Fibroblast of lung (primary cell): ENCODE measurements around the gene LCE1E. TPM values are rescaled to one million over a fixed set of nuclear protein-coding genes. Genes with fewer than 3 reads are reported as not detected.

Source experiments
- DNase-seq, 2 donors: peaks; one replicate each; pipeline versions ENCODE4 v3.0.0 to v3.0.0-alpha.2; 2010; ENCODE audit warnings: low read depth in 2 of 2
- H2AFZ ChIP-seq: 2 replicates; pipeline ENCODE4 v1.5.1; 2012; ENCODE audit warnings: low read length, control low read depth, inconsistent platforms
- H3K27ac ChIP-seq: 2 replicates; pipeline ENCODE4 v1.5.1; 2011; ENCODE audit warnings: low read length, control low read depth; ENCODE audit not compliant: insufficient read depth
- H3K27me3 ChIP-seq: 2 replicates; pipeline ENCODE4 v1.5.1; 2011; ENCODE audit warnings: mild to moderate bottlenecking, low read length; ENCODE audit not compliant: control insufficient read depth, insufficient read depth
- H3K36me3 ChIP-seq: 2 replicates; pipeline ENCODE4 v1.5.1; 2011; ENCODE audit warnings: low read length; ENCODE audit not compliant: control insufficient read depth, insufficient read depth
- H3K4me1 ChIP-seq: 2 replicates; pipeline ENCODE4 v1.5.1; 2011; ENCODE audit warnings: low read length; ENCODE audit not compliant: control insufficient read depth, insufficient read depth; ENCODE audit errors: extremely low read depth
- H3K4me2 ChIP-seq: 2 replicates; pipeline ENCODE4 v1.5.1; 2011; ENCODE audit warnings: low read length, control low read depth; ENCODE audit not compliant: insufficient read depth; ENCODE audit errors: extremely low read depth
- H3K4me3 ChIP-seq, 4 experiments: fragments of 200-600 bp in 1 of 4; sonication (generic) in 1 of 4; replicated peaks in 1 of 4; 2 replicates each; pipeline ENCODE4 v1.5.1; 2011 to 2016; ENCODE audit warnings: low read length in 4 of 4, low read depth in 3 of 4, mild to moderate bottlenecking in 3 of 4, control low read depth in 2 of 4, inconsistent platforms in 1 of 4, mixed read lengths in 1 of 4; ENCODE audit not compliant: insufficient read depth in 1 of 4; ENCODE audit errors: control extremely low read depth in 1 of 4
- H3K79me2 ChIP-seq: 2 replicates; pipeline ENCODE4 v1.5.1; 2012; ENCODE audit warnings: mild to moderate bottlenecking, low read length, inconsistent platforms; ENCODE audit not compliant: control insufficient read depth, insufficient read depth
- H3K9ac ChIP-seq: 2 replicates; pipeline ENCODE4 v1.5.1; 2011; ENCODE audit warnings: mild to moderate bottlenecking, low read length, control low read depth; ENCODE audit not compliant: insufficient read depth
- H3K9me3 ChIP-seq: 2 replicates; pipeline ENCODE4 v1.5.1; 2012; ENCODE audit warnings: low read depth, low read length; ENCODE audit not compliant: control insufficient read depth, insufficient read depth
- H4K20me1 ChIP-seq: 2 replicates; pipeline ENCODE4 v1.5.1; 2011; ENCODE audit warnings: low read length; ENCODE audit not compliant: control insufficient read depth, insufficient read depth; ENCODE audit errors: extremely low read depth
- CTCF ChIP-seq, 2 donors: IDR thresholded peaks in 1 of 2; conservative IDR thresholded peaks in 1 of 2; 1 replicate in 1 of 2; 2 replicates in 1 of 2; pipeline ENCODE4 v1.5.1; 2011 to 2012; ENCODE audit warnings: low read length in 2 of 2, control low read depth in 1 of 2, inconsistent platforms in 1 of 2, low read depth in 1 of 2, mild to moderate bottlenecking in 1 of 2
- EZH2 ChIP-seq: IDR thresholded peaks from 2 replicates; pipeline ENCODE4 v1.5.1; 2012; ENCODE audit warnings: low read length, control low read depth, mild to moderate bottlenecking; ENCODE audit errors: missing control alignments
- polyA plus RNA-seq, 2 donors: library from polyadenylated mRNA; depleted of rRNA in 1 of 2; stranded (reverse) in 1 of 2; unstranded in 1 of 2; fragments of >200 nt; gene quantifications; 2 replicates each; pipeline ENCODE4 v1.2.1, GENCODE V29; 2011 to 2012; ENCODE audit warnings: missing spikeins in 1 of 2
- total RNA-seq: library from RNA; depleted of rRNA; stranded (reverse); fragments of >200 nt; gene quantifications from 2 replicates; pipeline ENCODE4 v1.2.1, GENCODE V29; 2014

Gene LCE1E
- total and polyA plus RNA-seq, 2 donors (not counting 1 experiment from before 2014, with no cell fraction given) = 0.14 TPM; not detected in 1

GRCh38 chr1:152758636-152759035 lies 27.4 kb upstream of the LCE1E start:
- H3K79me2 ChIP-seq = no peaks in the 10 kb centered on the region
- no peak overlapping the region for H3K4me2 ChIP-seq
- H3K4me3 ChIP-seq = no peak overlapping the region
- DNase-seq = no peak
- no peaks in the 10 kb centered on the region for H4K20me1 ChIP-seq
- no peaks in the 10 kb centered on the region for H3K36me3 ChIP-seq
- no peaks in the 10 kb centered on the region for H3K27me3 ChIP-seq
- no peak overlapping the region for H2AFZ ChIP-seq
- H3K9ac ChIP-seq = no peak overlapping the region
- no peak overlapping the region for H3K27ac ChIP-seq
- peaks cover under 1% of the 10 kb centered on the region for H3K4me1 ChIP-seq
- TF ChIP-seq EZH2 = no peak
- TF ChIP-seq CTCF (conservative IDR thresholded peaks at IDR 0.05 in 1 of 2, IDR thresholded peaks at IDR 0.05 in 1 of 2; ENCODE audit: low read depth in 1 of 2, low read length in 2 of 2) = no peak
- H3K9me3 ChIP-seq = no peaks in the 10 kb centered on the region

- Histone ChIP-seq H3K79me2 (no peaks in the 10 kb centered on the region), H3K27me3 (no peaks in the 10 kb centered on the region), H3K9me3 (no peaks in the 10 kb centered on the region), H3K4me3 (no peak overlapping the region), H3K9ac (no peak overlapping the region), H4K20me1 (no peaks in the 10 kb centered on the region), H3K27ac (no peak overlapping the region), H2AFZ (no peak overlapping the region), H3K36me3 (no peaks in the 10 kb centered on the region), H3K4me1 (no peaks in the 10 kb centered on the region), H3K4me2 (no peak overlapping the region)
- no peak for DNase-seq
- TF ChIP-seq EZH2 (no peak), CTCF (conservative IDR thresholded peaks at IDR 0.05 in 1 of 2, IDR thresholded peaks at IDR 0.05 in 1 of 2; ENCODE audit: low read depth in 1 of 2, low read length in 2 of 2) (no peak)
Observed at GRCh38 chr1:152759453-152760173, 26.4 kb upstream of the LCE1E start.

GRCh38 chr1:152760551-152761190 lies 25.4 kb upstream of the LCE1E start:
- TF ChIP-seq EZH2 = no peak
- TF ChIP-seq CTCF (conservative IDR thresholded peaks at IDR 0.05 in 1 of 2, IDR thresholded peaks at IDR 0.05 in 1 of 2; ENCODE audit: low read depth in 1 of 2, low read length in 2 of 2) = no peak

More at GRCh38 chr1:152760551-152761190, 25.4 kb upstream of the LCE1E start:
- Histone ChIP-seq H2AFZ (no peak overlapping the region), H3K4me3 (no peak overlapping the region), H3K27me3 (no peaks in the 10 kb centered on the region), H3K36me3 (no peaks in the 10 kb centered on the region), H3K9me3 (no peaks in the 10 kb centered on the region), H3K4me2 (no peak overlapping the region), H3K9ac (no peak overlapping the region), H3K79me2 (no peaks in the 10 kb centered on the region), H4K20me1 (no peaks in the 10 kb centered on the region), H3K27ac (no peak overlapping the region), H3K4me1 (no peaks in the 10 kb centered on the region)
- no peak for DNase-seq
